ENCODE data around the gene STARD4.

STARD4 gene

GRCh38 chr5:111469903-111470302, 42.4 kb downstream of the STARD4 start:
- DNase-seq (ENCODE audit: low read depth): no peak

DNA sequence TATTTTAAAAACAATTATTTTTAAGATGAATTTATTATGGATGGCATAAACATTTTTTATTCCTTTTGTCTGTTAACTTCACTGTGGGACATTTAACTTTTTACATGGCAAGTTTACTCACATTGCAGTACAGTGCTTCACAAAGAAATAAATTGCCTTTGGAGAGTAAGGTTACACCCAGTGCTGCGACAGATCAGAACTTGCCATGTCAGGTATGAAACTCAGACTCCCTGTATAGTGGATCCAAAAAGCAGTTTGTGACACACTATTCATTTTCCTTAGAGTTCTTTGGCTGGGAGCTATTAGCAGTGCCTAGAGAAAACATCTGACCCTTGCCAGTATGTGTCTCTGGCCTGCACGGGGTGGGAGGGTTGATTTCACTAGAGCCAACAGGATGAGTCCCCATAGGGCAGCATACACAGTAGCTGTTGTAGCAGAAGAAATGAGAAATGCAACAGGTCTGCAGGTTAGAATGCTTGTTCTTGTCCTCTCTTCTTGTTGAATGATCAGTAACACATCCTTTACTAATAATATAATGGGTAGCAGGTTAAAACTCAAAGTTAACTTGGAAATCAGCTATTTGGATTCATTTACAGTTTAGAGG, 42.9 kb downstream of the STARD4 start:
- no peak for DNase-seq (ENCODE audit: low read depth)

DNA sequence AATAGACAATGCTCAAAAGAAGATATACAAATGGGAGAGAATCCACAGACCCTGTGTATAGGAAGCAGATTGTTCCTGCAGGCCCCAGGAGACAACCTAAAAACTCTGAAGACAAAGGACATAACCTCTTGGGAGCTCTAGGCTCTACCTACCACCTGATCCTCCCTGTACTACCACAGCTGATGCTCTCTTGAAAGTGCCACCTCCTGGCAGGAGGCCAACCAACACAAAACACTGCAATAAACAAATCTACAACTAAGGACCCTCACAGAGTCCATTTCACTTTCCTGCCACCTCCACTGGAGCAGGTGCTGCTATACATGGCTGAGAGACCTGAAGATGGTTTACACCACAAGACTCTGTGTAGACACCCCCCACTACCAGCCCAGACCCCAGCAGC, 49.0 kb downstream of the STARD4 start:
- no peak for DNase-seq (ENCODE audit: low read depth)

DNA sequence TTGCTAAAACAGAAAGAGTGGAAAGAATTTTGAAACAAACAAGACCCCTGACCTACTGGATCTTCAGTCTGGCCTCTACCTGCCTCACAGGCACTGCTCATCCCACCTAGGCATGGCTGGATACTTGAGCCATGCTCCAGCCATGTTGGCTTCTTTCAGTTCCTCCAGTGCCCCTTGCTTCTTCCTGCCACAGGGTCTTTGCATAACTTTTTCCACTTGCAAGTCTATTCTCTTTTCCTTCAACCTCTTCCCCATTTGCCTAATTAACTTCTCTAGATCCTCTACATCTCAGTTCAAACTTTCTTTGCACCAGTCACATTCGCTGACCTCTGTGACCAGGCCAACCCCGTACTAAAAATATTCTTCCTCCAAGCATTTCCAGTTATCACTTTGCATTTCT, 50.4 kb downstream of the STARD4 start:
- no peak for DNase-seq (ENCODE audit: low read depth)

- DNase-seq (ENCODE audit: low read depth): no peak
Observed at GRCh38 chr5:111461255-111461671, 51.1 kb downstream of the STARD4 start.

DNA sequence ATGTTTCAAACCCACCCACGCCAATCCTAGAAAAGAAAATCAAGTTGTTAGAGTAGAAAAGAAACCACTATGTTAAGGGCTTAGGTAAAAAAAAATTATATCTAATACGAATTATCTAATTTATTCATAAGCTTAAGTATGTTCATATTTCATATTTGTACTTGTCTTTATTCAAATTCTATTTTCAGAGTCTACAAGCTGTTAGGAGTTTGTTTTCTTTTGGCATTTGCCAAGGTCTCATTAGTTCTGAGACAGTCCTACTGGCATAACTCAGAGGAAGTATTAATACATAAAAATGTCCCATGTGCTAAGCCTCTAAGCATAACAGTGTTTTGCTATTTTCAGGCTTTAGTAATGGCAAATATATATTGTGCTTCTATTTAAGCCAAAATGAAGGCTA, 57.6 kb downstream of the STARD4 start:
- DNase-seq (ENCODE audit: low read depth): no peak

DNA sequence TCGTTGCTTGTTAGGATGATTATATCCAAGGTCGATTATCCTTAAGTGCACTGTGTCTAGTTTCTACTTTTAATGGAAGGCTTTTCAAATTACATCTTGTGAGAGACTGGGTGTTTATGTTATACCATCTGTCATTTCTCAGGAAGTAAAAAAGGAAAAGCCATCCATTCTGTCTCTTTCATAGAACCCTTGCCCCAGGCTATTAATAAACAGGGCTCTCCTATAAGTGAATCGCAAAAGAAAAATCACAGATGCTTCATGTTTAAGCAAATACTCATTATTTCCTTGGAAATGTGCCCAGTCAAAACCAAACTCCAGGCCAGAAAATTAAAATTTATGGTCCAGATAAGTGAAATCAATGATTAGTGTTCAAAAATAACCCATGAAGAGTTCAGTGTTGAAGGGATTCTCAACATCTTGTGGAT, 58.1 kb downstream of the STARD4 start:
- peak; percentile 18 for DNase-seq (ENCODE audit: low read depth)

- peak; percentile 50 for DNase-seq (ENCODE audit: low read depth)
Observed at GRCh38 chr5:111453747-111454146, 58.6 kb downstream of the STARD4 start.

- no peak for DNase-seq (ENCODE audit: low read depth)
Observed at GRCh38 chr5:111453295-111453694, 59.0 kb downstream of the STARD4 start.

DNA sequence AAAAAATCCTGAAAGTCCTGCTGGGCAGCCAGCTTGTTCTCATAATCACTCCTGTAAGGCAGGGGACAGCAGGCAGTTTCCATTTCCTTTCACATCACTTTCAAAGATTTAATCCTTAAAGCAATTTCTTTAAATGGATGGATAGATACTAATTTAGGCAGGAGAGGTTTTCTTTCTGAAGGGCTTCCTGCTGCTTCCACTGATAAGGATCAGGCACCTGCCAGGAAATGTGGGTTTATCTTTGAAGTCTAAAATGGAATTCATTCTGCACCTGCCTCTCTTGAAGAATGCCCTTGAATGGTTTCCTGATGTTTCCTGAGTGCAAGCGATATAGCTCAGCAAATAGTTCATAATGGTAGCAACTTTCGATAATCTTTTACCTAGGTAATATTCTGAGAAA, 64.5 kb downstream of the STARD4 start:
- DNase-seq (ENCODE audit: low read depth): no peak

DNA sequence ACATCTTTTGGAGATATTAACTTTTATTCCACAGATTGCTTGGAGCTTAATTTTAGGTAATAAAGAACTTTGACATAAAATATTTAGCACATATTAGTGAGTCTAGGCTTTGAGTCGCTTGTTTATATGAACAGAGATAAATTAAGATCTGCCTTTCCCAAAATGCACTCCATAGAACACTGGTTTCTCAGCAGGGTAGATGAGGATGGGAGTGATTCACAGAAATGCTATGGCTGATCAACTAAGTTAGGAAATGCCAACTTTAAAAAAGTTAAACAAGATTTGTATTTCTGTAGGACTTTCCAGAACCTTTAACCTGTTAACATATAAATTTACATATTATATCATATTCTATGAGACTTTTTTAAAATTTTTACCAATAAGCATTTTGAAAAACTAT, 65.2 kb downstream of the STARD4 start:
- DNase-seq (ENCODE audit: low read depth): no peak
